ENCODE data around the gene SYPL2. TPM values are rescaled to one million over a fixed set of nuclear protein-coding genes. Genes with fewer than 3 reads are reported as not detected.

SYPL2 gene
- total and polyA plus RNA-seq, 4 donors: 0.14 to 4.7 (median 3.7) TPM

GRCh38 chr1:109492779-109493178 lies 26.4 kb downstream of the SYPL2 start:
- 80% methylated on average over 4 of the region's 4 CpGs for WGBS
- Histone ChIP-seq H3K27me3 (ENCODE audit: control insufficient read depth in 4 of 4, insufficient read depth in 4 of 4, low read length in 3 of 4) (no peaks in the 10 kb centered on the region), H3K27ac (ENCODE audit: low read depth in 1 of 2, low read length in 2 of 2) (no peak overlapping the region), H3K9me3 (ENCODE audit: control insufficient read depth in 4 of 4, low read length in 3 of 4) (no peaks in the 10 kb centered on the region), H3K4me3 (ENCODE audit: low read depth in 1 of 3, low read length in 3 of 3) (no peak overlapping the region), H3K9ac (ENCODE audit: low read depth in 1 of 2, low read length in 2 of 2) (no peak overlapping the region), H3K4me1 (ENCODE audit: control insufficient read depth in 4 of 4, insufficient read depth in 4 of 4, low read length in 3 of 4) (peaks cover 0 to 12% (median 8%) of the 10 kb centered on the region in 4 donors), H3K36me3 (ENCODE audit: control insufficient read depth in 4 of 4, insufficient read depth in 3 of 4, low read depth in 1 of 4, low read length in 3 of 4) (peaks cover 0 to 21% (median 10%) of the 10 kb centered on the region in 4 donors)
- TF ChIP-seq FOXA1 (IDR thresholded peaks at IDR 0.05) (no peak), HNF4G (IDR thresholded peaks at IDR 0.05) (no peak), FOXA2 (IDR thresholded peaks at IDR 0.05) (no peak), MAX (IDR thresholded peaks at IDR 0.05) (no peak), REST (IDR thresholded peaks at IDR 0.05) (no peak), JUND (IDR thresholded peaks at IDR 0.05) (no peak), RXRA (IDR thresholded peaks at IDR 0.05) (no peak), YY1 (IDR thresholded peaks at IDR 0.05) (no peak), SP1 (IDR thresholded peaks at IDR 0.05) (no peak), ZBTB33 (IDR thresholded peaks at IDR 0.05) (no peak), NR2F2 (IDR thresholded peaks at IDR 0.05) (no peak), EGR1 (IDR thresholded peaks at IDR 0.05; ENCODE audit: low read depth in 2 of 2) (no peak), CTCF (IDR thresholded peaks at IDR 0.05; ENCODE audit: low read depth, low read length, missing input control) (no peak)
- no peak for DNase-seq (ENCODE audit: low spot score)

- Histone ChIP-seq H3K36me3 (ENCODE audit: control insufficient read depth in 4 of 4, insufficient read depth in 3 of 4, low read depth in 1 of 4, low read length in 3 of 4) (peaks cover 0 to 17% (median 11%) of the 10 kb centered on the region in 4 donors), H3K4me1 (ENCODE audit: control insufficient read depth in 4 of 4, insufficient read depth in 4 of 4, low read length in 3 of 4) (peaks cover 0 to 12% (median 8%) of the 10 kb centered on the region in 4 donors), H3K9ac (ENCODE audit: low read depth in 1 of 2, low read length in 2 of 2) (no peak overlapping the region), H3K27ac (ENCODE audit: low read depth in 1 of 2, low read length in 2 of 2) (no peak overlapping the region), H3K4me3 (ENCODE audit: low read depth in 1 of 3, low read length in 3 of 3) (no peak overlapping the region), H3K27me3 (ENCODE audit: control insufficient read depth in 4 of 4, insufficient read depth in 4 of 4, low read length in 3 of 4) (no peaks in the 10 kb centered on the region), H3K9me3 (ENCODE audit: control insufficient read depth in 4 of 4, low read length in 3 of 4) (no peaks in the 10 kb centered on the region)
- 85% methylated on average over 4 of the region's 4 CpGs for WGBS
- no peak for DNase-seq (ENCODE audit: low spot score)
- TF ChIP-seq ATF3 (IDR thresholded peaks at IDR 0.05): no peak
- no peak for TF ChIP-seq FOXA2 (IDR thresholded peaks at IDR 0.05)
- no peak for TF ChIP-seq RXRA (IDR thresholded peaks at IDR 0.05)
- TF ChIP-seq HNF4G (IDR thresholded peaks at IDR 0.05): no peak
- TF ChIP-seq TAF1 (conservative IDR thresholded peaks at IDR 0.05): no peak
- TF ChIP-seq YY1 (IDR thresholded peaks at IDR 0.05): no peak
- TF ChIP-seq FOXA1 (IDR thresholded peaks at IDR 0.05): no peak
- TF ChIP-seq ZBTB33 (IDR thresholded peaks at IDR 0.05): no peak
- TF ChIP-seq RAD21 (IDR thresholded peaks at IDR 0.05): no peak
Measured at GRCh38 chr1:109493227-109493626, 26.9 kb downstream of the SYPL2 start.
